ENCODE measurements around the gene COL4A6.

Gene COL4A6

GRCh38 chrX:108331126-108331909 lies 106.9 kb downstream of the COL4A6 start:
- no peak for DNase-seq (ENCODE audit: low read depth in 2 of 2)

DNA sequence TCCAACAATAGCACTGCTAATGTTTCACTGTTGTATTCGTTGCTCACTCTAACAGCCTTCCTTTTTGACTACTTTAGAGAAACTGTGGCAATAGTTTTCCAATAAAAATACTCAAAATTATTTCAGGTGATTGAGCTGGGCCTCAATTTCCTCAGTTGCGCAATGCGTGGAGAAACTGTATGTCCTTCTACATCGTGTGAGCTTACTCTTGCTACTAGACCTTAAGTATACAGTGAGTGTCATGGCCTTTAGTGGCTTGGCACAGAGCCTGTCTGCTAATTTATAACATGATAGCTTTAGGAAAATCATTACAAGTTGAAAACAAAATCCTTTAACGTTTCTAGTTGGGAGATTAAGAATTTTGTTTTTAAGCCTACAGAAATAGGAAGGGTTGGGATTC lies 114.5 kb downstream of the COL4A6 start:
- no peak for DNase-seq (ENCODE audit: low read depth in 2 of 2)

DNA sequence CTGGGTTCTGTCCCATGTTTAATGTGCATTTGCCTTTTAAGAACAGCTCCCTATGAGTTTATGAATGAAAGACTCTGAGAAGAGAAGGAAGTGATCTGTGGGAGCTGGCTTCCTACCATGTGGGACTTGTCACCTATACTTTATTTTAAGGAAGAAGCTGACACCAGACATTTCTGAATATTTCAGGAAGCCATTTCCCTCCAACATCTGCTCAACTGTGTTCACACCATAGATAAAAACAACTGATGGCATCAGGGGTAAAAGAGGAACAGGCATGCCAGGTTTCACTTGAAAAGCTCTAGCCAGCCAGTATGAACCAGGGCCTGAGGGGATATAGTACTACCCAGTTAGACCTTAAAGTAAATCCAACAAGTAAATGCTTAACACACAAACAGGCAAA lies 116.0 kb downstream of the COL4A6 start:
- no peak for DNase-seq (ENCODE audit: low read depth in 2 of 2)

DNA sequence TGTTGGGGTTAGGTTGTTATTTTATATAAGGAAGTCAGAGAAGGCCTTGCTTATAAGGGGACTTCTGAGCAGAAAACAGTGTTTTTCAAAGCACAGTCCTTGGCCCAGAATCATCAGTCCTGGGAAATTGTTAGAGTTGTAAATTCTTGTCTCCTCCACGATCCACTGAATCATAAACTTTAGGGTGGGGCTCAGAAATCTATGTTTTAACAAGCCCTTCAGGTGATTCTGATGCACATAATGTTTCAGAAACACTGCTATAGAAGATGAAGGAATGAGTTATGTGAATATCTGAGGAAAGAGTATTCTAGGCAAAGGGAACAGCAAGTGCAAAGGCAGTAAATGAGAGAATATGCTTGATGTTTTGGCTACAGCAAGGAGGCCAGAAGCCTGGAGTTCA lies 121.8 kb downstream of the COL4A6 start:
- no peak for DNase-seq (ENCODE audit: low read depth in 2 of 2)

GRCh38 chrX:108313669-108314068 lies 124.6 kb downstream of the COL4A6 start:
- DNase-seq (ENCODE audit: low read depth in 2 of 2) = no peak

DNA sequence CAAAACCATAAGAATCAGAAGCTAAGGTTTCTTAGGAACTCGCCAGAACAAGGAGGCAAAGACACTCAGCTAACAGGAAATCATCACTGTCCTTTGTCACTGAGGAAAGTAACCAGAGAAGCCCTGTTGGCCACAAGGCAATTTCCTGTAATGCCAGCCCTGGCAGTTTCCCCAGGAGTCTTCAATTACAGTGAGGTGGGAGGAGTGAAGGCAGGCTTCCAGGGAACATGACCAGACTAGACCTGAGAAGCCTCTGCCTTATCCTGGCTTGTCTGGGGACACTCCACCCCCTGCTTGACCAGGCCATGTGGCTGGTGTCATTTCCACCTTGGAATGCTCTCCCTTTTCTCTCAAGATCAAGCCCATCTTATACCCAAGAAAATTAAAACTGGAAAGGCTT lies 125.3 kb downstream of the COL4A6 start:
- DNase-seq (ENCODE audit: low read depth in 2 of 2) = no peak

- no peak for DNase-seq (ENCODE audit: low read depth in 2 of 2)
Observed at GRCh38 chrX:108312011-108312410, 126.2 kb downstream of the COL4A6 start.

DNA sequence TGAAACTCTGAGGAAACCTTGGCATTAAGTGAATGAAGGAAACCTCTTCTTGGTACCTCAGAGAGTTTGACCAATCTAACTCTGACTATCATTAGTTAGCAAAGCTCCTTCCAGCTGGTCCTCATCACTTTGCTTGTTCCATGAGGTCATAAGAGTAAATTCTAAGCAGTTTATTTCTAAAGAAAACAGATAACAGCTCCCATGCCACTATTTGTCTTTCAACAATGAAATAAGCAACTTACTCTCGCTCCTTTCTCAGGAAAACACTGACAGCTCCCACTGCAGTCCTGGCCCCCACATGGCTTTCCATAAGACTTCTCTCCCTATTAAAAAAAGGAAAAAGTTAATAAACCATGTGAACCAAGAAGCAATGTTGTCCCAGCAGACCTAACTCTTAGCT lies 127.7 kb downstream of the COL4A6 start:
- no peak for DNase-seq (ENCODE audit: low read depth in 2 of 2)

DNA sequence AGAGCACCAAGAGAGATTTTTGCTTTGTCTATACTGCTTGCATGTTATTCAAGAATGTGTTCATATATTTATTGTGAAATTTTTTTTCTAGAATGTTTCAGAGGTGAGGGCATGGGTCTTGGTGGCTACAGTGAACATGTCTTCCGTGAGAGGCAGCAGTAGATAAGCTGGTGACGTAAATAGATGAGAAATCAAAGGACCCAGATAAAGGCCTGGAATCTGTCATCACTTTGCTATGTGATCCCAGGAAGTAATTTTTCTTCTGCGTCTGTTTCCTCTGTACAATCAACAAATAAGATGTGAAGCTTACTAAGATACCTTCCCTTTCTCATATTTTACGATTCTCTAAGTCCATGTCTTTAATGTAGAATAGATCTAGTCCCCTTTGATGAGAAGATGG lies 129.1 kb downstream of the COL4A6 start:
- DNase-seq (ENCODE audit: low read depth in 2 of 2) = no peak

GRCh38 chrX:108307132-108308085 lies 130.8 kb downstream of the COL4A6 start:
- DNase-seq (ENCODE audit: low read depth in 2 of 2) = no peak

GRCh38 chrX:108306086-108306485 lies 132.1 kb downstream of the COL4A6 start:
- no peak for DNase-seq (ENCODE audit: low read depth in 2 of 2)

DNA sequence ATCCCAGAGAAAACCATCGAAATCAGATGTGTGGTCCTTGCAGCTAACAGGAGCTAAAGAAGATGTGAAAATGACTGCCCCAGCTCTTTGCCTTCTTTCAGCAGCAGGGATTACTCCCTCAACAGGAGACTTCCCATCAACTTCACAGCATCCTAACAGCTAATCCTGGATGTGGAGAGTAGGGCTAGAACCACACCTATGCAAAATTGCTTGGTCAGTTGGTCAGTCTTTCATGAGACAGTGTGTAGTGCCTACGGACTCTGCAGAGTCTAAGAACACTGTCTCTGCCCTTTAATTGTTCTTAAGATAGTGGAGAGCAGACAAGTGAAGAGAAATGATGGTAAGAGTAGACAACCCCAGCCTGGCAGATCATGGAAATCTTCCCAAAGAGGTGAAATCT lies 133.5 kb downstream of the COL4A6 start:
- no peak for DNase-seq (ENCODE audit: low read depth in 2 of 2)

DNA sequence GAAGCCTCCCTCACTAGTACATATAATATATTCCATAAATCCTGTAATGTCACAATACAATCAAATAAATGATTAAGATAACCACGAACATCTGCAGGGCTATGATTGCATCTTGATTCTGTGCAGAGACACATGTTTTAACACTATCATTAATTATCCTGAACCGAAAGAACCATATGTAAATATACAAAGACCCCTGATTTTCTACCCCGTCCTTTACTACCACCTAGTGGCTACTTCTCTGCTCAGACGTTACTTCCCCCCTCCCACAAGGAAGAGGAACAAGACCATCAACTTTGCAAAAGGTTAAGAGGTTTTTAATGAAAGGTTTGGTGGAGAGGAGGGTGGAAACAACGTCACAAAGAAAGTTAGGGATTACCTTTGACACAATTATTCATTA lies 134.0 kb downstream of the COL4A6 start:
- DNase-seq (ENCODE audit: low read depth in 2 of 2) = no peak

- DNase-seq (ENCODE audit: low read depth in 2 of 2) = no peak
Observed at GRCh38 chrX:108303682-108304081, 134.5 kb downstream of the COL4A6 start.

- no peak for DNase-seq (ENCODE audit: low read depth in 2 of 2)
Observed at GRCh38 chrX:108299704-108300103, 138.5 kb downstream of the COL4A6 start.

DNA sequence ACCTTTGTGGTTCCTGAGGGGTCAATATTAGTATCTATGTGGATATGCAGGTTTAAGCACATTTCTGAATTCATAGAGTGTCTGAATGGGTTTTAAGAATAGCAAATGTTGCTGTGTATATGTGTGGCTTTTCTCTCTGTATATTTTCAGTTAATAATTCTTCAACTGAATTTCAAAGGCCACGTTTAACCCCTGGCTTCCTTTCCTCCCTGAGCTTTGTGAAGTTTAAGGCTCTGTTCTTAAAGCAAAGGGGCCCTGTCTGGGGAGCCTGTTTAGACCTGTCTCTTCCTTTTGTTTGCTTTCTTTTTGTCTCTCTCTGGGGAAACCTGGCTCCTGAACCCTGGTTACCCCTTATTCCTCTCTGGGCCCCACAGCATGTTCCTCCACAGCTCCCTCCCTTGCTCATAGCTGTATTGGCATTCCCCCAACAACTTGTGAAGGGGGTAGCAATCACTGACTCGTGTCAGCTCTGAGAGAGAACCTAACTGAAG lies 139.1 kb downstream of the COL4A6 start:
- DNase-seq (ENCODE audit: low read depth in 2 of 2) = no peak

DNA sequence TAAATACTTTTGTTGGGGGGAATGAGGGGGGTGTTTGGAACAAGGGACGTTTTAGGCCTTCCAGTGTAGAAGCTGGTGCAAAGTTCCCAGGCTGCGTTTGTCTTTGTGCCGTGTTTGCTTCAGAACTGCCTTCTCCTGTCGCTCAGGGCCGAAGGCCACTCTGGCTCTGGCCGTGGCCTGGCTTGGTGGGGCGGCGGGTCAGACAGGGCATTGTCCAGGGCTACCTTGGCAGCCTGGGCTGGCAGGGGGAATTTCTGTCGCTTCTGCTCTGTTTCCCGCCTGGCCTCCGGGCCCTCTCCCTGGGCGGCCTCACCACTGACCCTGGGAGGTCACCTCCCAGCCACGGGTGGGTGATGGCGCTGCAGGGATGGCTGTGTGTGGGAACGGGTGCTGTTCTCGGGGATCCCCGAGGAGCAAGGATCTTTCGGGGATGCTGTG lies 140.0 kb downstream of the COL4A6 start:
- no peak for DNase-seq (ENCODE audit: low read depth in 2 of 2)

DNA sequence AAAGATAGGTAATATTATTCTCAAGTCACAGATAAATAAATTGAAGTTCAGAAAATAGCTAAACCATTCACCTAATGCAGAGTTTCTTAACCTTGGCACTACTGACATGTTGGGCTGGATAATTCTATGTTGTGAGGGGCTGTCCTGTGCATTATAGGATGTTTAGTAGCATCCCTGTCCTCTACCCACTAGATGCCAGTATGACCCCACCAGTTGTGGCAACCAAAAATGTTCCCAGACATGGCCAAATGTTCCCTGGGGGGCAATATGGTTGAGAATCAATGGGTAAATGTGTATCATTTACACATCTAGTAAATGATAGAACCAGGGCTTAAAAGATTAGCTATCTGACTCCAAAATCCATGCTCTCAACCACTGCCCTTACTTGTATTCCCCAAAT lies 140.9 kb downstream of the COL4A6 start:
- no peak for DNase-seq (ENCODE audit: low read depth in 2 of 2)

DNA sequence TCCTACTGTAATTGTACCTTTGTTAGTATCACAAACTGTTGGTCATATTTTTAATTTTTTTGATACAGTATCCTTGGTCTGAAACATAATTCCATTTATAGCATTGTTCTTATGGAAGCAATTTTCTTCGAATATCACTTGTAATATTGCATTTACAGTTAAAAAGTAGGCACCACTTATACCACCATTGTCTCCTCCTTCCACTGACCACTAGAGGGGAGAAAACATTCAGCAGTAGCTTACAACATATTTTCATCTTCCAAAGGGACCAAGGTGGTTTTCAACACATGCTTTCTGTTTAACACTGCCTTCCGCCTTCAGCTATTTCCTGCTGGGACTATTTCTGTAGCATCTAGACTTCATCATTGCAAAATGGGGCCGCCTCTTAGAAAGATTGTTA lies 146.2 kb downstream of the COL4A6 start:
- DNase-seq (ENCODE audit: low read depth in 2 of 2) = no peak

- DNase-seq (ENCODE audit: low read depth in 2 of 2) = no peak
Observed at GRCh38 chrX:108285918-108286317, 152.3 kb downstream of the COL4A6 start.

- DNase-seq (ENCODE audit: low read depth in 2 of 2) = no peak
Observed at GRCh38 chrX:108285356-108285755, 152.9 kb downstream of the COL4A6 start.

- DNase-seq (ENCODE audit: low read depth in 2 of 2) = no peak
Observed at GRCh38 chrX:108275732-108276131, 162.5 kb downstream of the COL4A6 start.

GRCh38 chrX:108271397-108271787 lies 166.8 kb downstream of the COL4A6 start:
- DNase-seq (ENCODE audit: low read depth in 2 of 2) = no peak

All from stimulated activated CD8-positive, alpha-beta memory T cell treated with anti-CD3 and anti-CD28 coated beads, Interleukin-7, amount 100 ng/mL, for 1 hour (primary cell).